GM21737 (cell line): ENCODE results near the gene RIOX2.
"Not testable (repeated sequence)": the region's sequence is repeated elsewhere in the genome, so short reads cannot be mapped to it uniquely, and the experiment has no call there.

Experiments used
- ATAC-seq: cut with Tn5 transposase; IDR thresholded peaks from one replicate; pipeline ENCODE4 v1.9.1; 2021; ENCODE audit warnings: mild to moderate bottlenecking, moderate library complexity; ENCODE audit not compliant: unreplicated experiment

RIOX2 gene

DNA sequence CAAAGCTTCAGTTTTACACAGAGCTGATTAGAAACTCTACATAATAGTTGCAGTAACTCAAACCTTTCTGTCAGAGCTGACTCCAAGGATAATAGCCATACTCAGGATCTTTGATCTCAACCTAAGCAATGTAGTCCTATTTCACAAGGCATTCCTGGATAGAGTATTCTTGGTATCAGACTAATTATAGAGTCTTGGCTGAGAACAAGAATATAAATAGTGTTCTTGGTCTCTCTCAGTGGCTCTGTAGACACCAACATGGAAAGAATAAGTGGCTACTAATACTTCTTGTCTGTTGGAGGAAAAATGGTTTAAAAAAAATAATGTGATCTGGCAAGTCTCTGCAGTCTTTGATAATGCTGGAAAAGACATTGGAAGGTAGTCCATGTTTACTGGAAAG, 55.7 kb downstream of the RIOX2 start:
- no peak for ATAC-seq

GRCh38 chr3:97914388-97914787, 57.8 kb downstream of the RIOX2 start:
- ATAC-seq = no peak

DNA sequence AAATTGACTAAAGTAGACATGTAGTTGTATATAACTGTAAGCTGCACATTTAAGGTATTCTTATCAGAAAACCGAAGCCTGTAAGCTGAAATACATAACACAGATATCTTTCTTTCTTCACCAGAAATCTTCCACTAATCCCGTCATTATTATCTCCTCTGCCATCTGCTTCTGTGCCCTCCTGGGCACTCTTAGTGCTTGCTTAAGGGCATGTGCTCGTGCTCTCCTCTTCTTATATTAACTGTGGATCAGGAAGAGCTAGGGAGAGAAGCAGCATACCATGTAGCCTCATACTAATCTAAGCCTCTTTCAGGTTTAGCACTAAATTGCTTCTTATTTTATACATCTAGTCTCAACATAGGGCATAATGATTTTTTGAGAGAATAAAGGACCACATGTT, 60.8 kb downstream of the RIOX2 start:
- ATAC-seq = no peak

DNA sequence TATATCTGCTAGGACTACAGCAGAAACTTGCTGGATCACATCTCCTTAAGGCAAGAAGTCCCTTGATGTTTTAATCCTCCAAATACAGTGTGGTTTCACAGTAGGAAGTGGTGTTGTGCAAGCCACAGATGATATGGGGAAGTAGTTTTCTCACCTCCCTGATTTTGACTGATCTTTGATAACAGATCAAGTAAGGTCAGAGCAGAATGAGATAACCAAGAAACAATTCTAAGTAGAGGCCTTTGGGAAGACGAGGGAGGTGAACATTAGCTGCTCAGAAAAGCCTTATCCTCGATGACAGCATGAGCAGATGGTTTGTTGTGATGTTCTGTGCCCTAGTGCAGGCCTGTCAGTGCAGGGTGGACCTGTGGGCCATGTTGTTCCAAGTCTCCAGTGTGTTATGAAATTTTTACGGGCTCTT, 61.3 kb downstream of the RIOX2 start:
- ATAC-seq = no peak

- ATAC-seq = not testable (repeated sequence)
Observed at GRCh38 chr3:97910236-97910831, 61.9 kb downstream of the RIOX2 start.

DNA sequence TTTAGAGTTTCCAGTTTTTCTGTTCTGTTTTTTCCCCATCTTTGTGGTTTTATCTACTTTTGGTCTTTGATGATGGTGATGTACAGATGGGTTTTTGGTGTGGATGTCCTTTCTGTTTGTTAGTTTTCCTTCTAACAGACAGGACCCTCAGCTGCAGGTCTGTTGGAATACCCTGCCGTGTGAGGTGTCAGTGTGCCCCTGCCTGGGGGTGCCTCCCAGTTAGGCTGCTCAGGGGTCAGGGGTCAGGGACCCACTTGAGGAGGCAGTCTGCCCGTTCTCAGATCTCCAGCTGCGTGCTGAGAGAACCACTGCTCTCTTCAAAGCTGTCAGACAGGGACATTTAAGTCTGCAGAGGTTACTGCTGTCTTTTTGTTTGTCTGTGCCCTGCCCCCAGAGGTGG, 62.4 kb downstream of the RIOX2 start:
- ATAC-seq = not testable (repeated sequence)

DNA sequence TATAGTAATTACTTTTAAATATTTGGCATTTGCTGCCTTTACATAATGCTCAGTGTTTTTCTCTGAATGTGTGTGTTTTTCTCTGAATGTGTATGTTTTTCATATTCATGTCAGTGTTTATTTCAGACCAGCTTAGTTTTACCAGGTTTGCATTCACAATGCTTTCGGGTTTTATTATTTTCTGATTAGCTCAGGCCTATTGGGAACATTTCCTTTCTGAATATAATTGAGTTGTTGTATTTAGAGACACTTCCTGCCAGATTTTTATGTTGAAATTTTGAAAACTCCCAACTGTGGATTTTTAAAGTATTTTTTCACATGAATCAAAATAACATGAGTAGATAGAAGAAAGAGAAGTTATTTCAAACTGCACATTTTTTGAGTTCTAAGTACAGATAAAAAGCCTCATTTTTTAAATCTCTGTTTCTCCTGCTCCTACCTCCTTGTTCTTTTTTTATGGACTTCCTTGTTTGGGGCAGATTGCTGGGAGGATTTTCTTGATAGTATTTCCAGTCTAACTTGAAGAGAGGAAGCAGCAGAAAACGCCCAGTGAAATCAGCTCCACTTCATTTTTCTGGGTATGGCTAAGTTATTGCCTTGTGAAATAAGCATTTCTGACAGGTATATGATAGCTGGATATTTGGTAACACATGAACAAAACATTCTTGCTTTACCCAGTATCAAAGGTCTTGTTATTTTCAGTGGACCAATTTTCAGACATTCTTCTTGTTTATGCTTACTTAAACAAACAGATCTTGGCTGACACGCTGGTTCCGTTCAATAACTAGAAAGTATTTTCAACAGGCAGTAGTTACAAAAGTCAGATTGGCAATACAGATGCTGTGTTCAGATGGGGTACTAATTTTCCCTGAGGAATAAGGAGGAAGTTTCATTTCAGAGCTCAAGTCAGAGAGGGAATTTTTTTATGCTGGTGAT, 70.7 kb downstream of the RIOX2 start:
- ATAC-seq = no peak

DNA sequence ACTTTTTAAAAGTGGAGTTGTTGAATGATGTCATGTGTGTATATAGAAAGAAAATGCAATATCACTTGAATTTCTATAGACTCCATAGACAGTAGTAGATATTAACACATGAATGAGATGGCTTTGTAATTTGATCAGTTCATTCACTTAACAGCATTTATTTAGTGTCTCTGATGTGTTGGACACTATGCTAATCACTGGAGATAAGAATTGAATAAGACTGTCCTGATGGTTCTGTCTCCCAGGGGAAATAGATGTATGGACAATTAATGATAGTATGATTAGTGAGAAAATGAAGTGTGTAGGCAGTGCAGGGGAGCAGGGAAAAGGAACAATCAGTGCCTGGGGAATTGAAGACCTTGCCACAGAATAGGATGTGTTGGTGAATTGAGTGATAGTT, 72.9 kb downstream of the RIOX2 start:
- no peak for ATAC-seq

DNA sequence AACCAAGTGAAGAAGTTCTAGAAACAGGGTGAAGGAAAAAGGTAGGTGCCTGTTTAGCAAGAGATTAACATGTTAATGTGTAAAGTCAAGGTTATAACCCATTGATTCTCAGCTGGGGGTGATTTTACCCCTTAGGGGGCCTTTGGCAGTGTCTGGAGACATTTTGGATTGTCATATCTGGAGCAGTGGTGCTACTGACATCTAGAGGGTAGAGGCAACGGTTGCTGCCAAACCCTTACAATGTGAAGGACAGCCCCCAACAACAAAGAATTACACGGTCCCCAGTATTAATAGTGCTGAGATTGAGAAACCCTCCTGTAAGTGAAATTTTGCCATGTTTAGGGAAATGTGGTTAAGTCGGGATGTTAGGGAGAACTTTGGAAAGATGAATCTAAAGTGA, 75.7 kb downstream of the RIOX2 start:
- no peak for ATAC-seq

DNA sequence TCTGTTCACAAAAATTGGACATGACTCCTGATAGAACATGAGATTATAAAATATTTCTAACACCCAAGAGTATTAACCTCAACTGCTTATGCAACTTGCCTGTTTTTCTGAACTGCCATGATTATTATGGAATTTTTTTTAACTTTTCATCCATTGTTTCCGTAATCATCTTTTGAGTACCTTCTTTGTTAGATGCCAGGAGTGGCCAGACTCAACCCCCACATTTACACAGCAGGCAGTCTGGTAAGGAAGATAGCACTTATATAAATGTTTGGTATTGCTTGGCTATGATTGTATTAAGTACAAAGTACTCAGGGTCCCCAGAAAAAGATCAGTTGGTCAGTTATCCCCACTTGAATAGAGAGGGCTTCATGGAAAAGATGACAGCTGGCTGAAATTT, 76.1 kb downstream of the RIOX2 start:
- ATAC-seq = no peak

GRCh38 chr3:97895216-97895615, 77.0 kb downstream of the RIOX2 start:
- ATAC-seq = peak; percentile 71

- ATAC-seq = no peak
Observed at GRCh38 chr3:97892852-97893251, 79.4 kb downstream of the RIOX2 start.
